Activated CD4-positive, alpha-beta T cell treated with anti-CD3 and anti-CD28 coated beads, Interleukin-10, Interleukin-2, amounts not matched to agents 100 ng/mL and 50 ng/mL, durations not matched to agents 16 hours and 8 hours (primary cell): ENCODE results near the gene DLG2.
"Not testable (repeated sequence)": the region's sequence is repeated elsewhere in the genome, so short reads cannot be mapped to it uniquely, and the experiment has no call there.

Experiments used
- DNase-seq: peaks from one replicate; pipeline ENCODE4 v3.0.0-alpha.2; 2020

Gene DLG2

DNA sequence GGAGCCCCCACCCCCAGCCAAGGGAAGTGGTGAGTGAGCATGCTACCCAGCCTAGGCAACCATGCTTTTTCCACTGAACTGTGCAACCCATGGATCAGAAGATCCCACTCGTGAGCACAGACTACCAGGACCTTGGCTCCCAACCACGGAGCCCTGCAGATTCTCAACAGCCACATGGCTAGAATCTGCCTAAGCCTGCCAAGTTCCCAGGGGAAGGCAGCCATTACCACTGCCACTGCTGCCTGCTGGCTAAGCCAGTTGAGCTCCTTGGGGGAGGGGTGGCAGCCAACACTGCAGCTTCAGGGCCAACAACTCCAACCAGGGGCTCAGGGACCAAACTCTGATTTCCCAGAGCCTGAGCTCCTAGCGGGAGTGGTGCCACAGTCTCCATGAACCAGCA lies 195.8 kb downstream of the DLG2 start:
- no peak for DNase-seq

DNA sequence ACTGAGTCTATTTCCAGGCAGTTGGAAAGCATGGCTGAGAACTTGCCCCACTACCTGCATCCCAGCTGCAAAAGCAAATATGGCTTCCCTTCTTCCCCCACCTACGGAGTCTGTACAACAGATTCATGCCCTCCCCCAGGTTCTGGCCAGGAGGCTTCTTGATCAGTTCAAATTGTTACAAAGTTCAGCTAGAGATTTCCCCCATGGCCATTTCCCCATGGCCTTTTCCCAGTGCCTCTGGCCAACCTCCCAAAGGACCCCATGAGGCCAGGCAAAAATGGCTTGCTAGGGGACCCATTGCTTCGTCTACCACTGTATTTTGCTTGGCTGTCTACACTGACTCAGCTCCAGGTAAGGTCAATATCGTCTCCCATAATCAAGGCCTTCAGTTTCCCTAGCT lies 203.3 kb downstream of the DLG2 start:
- DNase-seq, result no peak

DNA sequence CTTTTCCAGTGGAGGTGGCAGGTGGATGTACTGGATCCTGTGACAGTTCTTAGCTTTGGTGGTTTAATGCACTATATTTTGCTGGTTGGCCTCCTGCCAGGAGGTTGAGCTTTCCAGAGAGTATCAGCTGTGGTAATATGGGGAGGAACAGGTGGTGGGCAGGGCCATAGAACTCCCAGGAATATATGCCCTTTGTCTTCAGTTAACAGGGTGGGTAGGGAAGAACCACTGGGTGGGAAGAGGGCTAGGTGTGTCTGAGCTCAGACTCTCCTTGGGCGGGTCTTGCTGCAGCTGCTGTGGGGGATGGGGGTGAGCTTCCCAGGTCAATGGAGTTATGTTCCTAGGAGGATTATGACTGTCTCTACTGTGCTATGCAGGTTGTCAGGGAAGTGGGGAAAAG lies 203.8 kb downstream of the DLG2 start:
- DNase-seq, result no peak

DNA sequence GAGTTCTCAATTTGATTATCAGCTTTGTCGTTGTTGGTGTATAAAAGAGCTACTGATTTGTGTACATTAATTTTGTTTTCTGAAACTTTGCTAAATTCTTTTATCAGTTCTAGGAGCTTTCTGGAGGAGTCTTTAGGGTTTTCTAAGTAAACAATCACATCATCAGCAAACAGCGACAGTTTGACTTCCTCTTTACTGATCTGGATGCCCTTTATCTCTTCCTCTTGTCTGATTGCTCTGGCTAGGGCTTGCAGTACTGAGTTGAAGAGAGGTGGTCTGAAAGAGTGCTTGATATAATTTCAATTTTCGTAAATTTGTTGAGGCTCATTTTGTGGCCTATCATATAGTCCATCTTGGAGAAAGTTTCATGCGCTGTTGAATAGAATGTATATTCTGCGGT lies 213.0 kb downstream of the DLG2 start:
- DNase-seq, result no peak

DNA sequence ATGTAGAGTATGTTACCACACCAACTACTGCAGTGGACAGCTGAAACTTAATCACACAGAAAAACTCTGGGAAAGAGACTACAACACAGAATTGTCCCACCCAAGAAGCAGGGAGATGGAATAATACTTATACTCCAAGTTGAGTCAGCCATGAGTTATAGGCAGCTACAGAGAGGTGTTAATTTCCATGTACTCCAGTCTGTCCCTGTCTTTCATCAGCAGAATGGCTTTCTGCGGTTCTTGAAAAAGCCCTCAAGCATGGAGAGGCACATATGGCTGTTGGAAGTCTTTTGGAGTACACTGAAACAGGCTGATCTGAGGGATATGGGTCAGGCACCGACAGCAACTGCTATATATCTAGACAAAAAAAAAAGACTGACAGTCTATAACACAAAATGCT lies 219.5 kb downstream of the DLG2 start:
- DNase-seq, result no peak

DNA sequence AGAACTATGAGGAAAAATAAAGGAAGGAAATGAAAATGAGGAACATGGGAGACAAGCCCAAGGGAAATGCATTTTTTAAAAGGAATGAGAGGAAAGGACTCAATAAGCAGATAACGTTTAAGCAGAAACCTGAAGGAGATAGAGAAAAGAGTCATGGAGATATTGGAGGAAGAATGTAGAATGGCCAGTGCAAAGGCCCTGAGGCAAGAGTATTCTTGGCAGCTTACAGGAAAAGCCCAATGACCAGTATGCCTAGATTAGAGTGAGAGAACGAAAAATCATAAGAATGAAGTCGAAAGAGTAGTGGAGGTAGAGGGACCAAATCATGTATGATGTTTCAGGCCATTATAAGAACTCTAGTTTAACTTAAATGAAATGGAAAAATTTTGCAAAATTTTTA lies 220.3 kb downstream of the DLG2 start:
- no peak for DNase-seq

DNA sequence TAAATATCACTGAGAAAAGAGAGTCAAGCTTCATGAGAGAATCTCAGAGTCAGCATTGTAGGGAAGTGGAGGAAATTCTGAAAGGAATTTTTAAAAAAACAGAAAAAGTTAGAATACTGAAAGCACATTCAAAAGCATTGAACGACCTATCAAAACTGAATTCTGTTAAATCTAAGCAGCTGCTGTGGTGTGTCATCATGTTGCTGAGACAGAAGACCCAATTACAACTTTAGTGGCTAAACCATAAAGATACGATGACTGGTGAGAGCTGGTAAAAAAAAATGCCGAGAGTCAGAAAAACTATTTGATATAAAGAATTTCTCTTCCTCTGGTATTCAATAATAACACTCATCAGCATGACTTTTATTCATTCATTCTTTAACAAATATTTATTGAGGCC lies 220.8 kb downstream of the DLG2 start:
- no peak for DNase-seq

DNA sequence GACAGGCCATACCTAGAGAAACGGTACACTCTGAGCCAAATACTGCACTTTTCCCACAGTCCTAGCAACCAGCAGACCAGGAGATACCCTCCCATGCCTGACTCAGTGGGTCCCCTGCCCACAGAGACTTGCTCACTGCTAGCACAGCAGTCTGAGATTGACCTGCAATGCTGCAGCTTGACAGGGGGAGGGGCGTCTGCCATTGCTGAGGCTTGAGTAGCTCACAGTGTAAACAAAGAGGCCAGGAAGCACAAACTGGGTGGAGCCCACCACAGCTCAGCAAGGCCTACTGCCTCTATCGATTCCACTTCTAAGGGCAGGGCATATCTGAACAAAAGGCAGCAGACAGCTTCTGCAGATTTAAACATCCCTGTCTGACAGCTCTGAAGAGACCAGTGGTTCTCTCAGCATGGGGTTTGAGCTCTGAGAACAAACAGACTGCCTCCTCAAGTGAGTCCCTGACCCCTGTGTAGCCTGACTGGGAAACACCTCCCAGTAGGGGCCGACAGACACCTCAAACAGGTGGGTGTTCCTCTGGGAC lies 231.6 kb downstream of the DLG2 start:
- DNase-seq, result not testable (repeated sequence)

DNA sequence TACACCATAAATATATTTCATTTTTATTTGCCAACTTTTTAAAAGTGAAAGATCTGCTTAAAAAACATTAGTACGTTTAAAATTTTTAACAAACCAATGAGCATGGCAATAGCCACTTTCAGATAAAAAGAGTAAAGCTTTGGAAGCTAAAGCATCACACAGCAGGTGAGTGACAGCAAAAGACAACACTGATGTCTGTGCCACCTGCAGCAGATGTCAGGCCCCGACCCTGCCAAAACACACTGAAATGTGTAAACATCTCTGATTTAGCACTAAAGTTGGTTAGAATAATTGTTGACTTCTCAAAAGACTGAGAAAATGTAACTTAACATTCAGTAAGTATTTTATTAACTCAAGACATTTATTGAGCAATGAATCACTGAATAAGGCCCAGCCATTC lies 232.9 kb downstream of the DLG2 start:
- no peak for DNase-seq

DNA sequence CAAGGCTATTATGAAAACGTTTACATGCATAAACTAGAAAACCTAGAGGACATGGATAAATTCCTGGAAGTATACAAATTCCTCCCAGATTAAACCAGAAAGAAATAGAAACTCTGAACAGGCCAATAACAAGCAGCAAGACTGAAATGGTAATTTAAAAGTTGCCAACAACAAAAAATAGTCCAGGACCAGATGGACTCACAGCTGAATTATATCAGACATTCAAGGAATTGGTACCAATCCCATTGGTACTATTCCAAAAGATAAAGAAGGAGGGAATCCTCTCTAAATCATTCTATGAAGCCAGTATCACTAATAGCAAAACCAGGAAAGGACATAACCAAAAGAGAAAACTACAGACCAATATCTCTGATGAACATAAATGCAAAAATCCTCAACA lies 236.0 kb downstream of the DLG2 start:
- DNase-seq, result no peak

DNA sequence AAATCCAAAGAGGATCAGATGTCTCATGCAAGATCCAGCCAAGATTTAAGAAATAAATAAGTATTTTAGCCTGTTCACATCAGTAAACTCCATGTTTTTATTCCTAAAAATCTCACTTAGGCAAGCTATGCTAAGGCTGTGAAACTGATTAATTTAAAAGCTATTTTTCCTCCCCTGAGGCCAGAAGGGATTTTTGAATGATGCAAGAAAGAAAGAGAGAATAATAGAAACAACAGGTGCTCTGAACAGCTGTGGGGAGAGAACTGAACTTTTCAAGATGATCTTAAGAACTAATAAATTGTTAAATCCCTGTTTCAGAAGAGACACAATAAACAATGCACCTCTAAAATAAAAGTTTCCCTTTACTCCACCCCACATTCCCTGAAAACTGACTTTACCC lies 241.6 kb downstream of the DLG2 start:
- no peak for DNase-seq

DNA sequence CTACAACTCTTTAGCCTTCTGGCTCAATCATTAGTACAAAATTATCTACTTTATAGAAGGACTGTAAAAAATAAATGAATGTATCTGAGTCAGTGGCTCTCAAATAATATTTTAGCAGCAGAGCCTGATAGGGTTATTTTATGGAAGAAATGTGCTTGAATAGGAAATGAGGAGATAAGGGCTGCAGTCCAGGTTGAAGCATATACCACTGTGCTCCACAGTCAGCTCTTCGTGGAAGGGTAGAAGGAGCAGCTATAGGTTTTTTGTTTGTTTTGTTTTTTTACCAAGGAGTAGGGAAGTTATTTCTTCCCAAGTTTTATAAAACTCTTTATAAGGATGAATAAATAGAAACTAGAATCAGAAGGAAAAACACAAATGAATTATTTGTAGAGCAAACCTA lies 242.0 kb downstream of the DLG2 start:
- DNase-seq, result no peak

DNA sequence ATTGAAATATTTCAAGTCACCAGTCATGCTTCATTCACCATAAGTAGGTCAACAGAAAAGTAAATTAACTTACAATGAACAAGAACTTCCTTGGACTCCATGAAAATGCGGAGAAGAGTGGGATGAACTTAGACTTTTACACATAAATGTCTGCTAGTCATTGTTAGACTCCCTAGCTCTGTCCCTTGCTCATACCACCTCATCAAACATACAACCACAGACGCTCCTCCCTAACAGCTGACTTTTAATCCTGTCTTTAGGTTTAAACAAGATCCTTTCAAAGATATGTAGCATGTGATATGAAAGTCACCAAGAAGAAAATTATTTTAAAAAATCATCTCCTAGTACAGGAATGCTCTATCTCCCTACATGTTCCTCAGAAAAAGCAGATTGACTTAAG lies 248.1 kb downstream of the DLG2 start:
- no peak for DNase-seq

DNA sequence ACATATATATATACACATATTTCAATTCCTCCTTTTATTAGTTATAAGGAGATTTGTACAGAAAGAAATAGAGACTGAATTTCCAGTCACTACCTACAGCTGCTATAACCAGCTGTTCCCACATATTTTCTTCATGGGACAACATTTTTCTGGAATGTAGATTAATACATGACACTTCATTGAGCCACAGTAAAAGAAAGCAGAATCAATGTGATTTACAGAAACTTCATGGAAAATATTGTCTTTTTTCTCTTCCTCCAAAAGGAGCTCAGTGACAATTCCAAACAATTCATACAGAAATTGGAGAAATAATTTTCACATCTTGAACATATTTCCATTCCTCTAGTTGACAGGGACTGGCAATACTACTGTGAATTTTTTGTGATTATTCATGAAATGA lies 249.2 kb downstream of the DLG2 start:
- DNase-seq, result no peak

DNA sequence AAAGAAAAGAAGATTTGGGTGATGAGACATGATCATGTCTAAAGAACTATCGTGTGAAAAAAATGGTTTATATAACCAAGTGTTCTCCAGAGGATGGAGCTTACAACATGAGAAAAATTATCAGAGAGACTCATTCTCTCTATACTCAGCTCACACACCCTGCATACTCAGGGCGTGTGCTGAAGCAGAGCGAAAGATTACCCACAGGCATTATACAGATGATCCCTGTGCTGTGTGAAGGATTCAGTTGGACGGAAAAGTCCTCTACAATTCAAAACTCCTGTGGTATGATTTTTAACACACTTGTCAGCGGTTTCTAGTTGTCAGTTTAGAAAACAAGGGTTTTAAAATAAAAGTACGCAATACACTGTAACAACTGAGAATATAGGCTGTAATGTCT lies 267.3 kb downstream of the DLG2 start:
- no peak for DNase-seq

DNA sequence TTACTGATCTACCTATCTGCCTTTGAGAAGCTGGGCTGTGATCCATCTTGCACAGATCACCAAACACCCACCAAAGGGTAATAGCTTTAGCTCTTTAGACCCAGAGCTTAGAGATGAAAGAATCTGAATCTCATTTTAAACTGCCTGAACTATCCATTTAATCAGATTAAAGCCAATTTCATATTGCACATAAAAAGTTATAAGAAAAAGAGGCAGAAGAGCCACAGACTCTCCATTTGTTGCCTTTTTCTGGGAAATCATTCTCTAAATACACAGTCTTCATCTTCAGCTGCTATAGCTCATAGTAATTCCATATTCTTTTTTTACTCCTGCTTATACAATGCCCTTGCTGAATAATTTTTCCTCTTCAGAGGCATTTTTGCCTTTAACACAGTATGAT lies 271.2 kb downstream of the DLG2 start:
- no peak for DNase-seq

DNA sequence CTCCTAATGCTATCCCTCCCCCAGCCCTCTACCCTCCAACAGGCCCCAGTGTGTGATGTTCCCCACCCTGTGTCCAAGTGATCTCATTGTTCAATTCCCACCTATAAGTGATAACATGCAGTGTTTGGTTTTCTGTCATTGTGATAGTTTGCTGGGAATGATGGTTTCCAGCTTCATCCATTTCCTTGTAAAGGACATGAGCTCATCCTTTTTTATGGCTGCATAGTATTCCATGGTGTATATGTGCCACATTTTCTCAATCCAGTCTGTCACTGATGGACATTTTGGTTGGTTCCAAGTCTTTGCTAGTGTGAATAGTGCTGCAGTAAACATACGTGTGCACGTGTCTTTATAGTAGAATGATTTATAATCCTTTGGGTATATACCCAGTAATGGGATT lies 277.6 kb downstream of the DLG2 start:
- DNase-seq, result not testable (repeated sequence)

DNA sequence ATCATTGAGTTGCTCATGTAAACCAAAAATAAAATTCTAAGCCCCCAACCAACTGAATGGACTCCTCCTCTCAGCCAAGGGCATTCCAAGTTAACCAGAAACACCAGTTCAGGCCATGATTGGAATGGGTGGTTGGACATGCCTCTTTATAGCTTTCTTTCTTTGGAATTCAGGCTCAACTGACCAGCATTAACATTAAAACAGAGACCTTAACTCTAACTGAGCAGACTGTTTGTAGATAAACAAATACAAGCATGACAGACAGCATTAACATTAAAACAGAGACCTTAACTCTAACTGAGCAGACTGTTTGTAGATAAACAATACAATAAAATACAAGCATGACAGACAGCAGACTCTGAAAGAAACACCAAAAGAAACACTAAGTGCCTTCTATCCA lies 278.2 kb downstream of the DLG2 start:
- no peak for DNase-seq

DNA sequence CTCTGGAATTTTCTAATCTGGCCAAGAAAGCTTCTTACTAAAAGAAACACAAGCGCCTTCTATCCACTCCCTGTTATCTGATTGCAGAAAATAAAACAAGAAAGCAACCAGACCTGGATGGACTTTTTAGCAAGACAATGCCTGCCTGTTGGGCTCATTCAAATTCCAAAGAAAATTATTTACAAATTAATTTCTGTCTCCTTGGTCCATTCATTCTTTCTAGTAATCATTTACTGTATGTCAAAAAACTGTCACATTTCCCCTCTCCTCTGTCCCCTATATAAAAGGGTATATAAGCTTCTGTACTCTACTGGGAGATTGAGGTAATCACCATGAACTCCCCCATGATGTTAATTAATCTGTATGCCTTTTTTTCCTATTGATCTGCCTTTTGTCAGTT lies 279.9 kb downstream of the DLG2 start:
- no peak for DNase-seq

DNA sequence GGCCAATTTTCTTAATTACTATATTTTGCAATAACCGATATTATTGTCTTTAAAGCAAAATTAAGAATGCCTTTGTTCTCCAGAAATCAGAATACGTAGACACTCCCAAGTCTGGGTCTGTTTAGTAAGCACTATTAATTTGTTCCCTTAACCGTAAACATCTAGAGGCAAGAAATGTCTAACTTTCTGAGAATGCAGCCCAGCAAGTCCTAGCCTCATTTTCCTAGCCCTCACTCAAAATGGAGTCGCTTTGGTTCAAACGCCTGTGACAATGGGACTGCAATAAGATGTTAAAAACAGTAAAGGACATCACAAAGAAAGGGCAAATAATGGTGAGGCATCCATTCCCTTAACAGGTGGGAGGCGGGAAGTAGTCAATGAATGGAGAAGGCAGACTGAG lies 280.7 kb downstream of the DLG2 start:
- no peak for DNase-seq

DNA sequence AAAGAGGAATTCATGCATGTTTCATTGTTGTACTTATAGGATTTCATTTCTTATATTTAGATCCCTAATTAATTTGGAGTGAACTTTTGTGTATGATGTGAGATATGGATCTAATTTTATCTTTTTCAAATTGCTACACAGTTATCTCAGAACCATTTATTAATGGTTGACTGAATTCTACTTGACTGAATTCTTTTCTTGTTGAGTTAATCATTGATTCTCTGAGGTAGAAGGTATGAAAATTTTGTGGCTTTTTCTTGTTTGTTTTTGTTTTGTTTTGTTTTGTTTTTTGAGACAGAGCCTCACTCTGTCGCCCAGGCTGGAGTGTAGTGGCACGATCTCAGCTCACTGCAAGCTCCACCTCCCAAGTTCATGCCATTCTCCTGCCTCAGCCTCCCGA lies 286.3 kb downstream of the DLG2 start:
- not testable (repeated sequence) for DNase-seq

DNA sequence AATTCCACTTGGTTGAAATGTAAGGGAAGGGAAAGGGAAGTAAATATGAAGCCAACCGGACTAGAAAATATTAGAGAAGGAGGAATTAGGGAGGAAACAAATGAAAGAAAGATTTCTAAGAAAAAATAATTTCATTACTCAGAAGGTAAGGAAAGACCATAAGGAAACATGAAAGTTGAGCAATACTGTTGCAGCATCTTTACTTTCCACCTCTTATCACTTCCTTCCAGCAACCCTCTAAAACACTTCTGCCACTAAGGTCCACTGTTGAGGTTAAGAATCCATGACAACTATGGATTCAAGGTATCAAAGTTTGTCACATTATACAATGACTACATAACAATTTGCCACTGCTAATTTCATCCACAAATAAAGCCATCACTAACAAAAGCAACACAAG lies 308.6 kb downstream of the DLG2 start:
- DNase-seq, result no peak

DNA sequence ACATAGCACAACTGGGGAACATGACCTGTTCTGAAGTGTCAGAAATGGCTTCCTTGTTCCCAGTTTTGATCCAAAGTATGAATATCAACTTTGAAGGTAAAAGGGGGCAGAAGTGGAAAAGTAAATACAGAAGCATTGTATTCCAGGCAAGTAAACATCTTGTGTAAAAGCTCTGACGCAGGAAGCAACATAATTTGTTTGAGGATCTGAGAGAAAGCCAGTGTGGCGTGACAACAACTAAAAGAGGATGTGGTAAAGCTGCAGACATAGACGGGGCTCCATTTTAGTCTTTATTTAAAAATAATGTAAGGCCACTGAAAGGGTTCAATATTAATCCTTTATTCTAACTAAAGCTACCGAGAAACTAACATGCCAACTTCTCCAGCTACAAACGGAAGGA lies 310.2 kb downstream of the DLG2 start:
- DNase-seq, result no peak

DNA sequence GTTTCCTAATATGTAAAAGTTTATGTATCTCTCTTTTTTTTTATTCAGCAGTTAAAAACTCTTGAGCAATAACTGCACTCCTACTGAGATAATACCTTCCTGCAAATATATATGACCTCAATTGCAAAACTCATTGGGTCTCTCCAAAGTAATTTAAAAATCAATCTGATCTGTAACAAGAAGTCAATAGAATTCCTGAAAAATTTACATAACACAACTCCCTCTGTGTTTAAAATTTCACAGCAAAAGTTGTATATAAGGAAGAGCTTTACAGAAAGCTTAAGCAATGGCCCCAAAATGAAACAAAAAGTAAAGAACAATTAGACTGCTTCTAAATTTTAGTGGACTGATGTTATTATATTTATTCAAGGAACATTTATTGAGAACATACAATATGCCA lies 313.4 kb downstream of the DLG2 start:
- no peak for DNase-seq

DNA sequence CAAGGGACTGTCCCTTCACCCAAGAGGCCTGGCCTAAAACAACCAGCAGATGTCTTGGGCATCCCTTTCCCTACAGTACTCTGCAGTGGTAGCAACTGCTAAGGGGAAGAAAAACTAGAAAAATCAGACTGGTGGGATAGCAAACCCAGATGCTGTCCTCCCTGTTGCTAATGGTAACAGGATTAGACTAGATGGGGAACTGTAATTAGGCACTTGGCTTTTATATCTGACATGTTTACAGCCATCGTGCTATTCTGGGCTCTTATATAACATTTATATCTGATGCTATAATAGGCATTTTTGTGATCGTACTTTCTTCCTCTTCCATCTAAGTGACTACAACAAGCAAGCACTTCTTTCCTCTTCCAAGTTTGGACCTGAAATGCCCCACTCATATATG lies 316.7 kb downstream of the DLG2 start:
- no peak for DNase-seq

DNA sequence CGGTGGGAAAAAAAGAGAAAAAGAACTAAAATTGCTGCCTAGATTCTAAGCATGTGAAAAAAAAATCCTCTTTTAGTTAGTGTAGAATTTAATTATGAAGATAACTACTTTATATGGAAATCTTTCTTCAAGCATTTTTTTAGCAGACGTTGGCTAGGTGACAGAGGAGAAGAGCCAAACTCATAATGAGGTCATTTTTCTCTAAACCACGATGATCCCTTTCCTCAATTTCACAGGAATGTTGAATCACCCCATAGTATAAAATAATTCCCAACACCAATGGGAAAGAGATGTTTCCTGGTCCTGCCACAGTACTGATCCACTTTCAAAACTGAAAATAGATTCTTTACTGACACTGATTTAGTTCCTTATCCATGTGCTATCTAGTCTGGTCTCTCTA lies 319.8 kb downstream of the DLG2 start:
- no peak for DNase-seq
